A549 (cell line): ENCODE results near the gene FASTK. TPM values are rescaled to one million over a fixed set of nuclear protein-coding genes. Genes with fewer than 3 reads are reported as not detected.

Experiments
- ATAC-seq, 2 experiments: fragments of 200-7000 bp in 1 of 2; fragments of >200 bp in 1 of 2; cut with Nextera tagmentation in 1 of 2; cut with Tn5 transposase in 1 of 2; 3 replicates each; pipeline versions ENCODE4 v1.8.0 to v1.9.1; 2018 to 2020; ENCODE audit warnings: mild to moderate bottlenecking in 1 of 2, moderate library complexity in 1 of 2
- CTCF ChIA-PET: fragments of 300-600 bp; sonication (Branson Sonifier 250); formaldehyde crosslinking; extraction: SDS; loops from one replicate; lab custom pipeline; 2021; ENCODE audit warnings: antibody characterized with exemption, inconsistent platforms; lab: Yijun Ruan, JAX
- POLR2A ChIA-PET: fragments of 350-600 bp; formaldehyde crosslinking; extraction: SDS; loops from one replicate; lab custom pipeline; 2021; ENCODE audit warnings: antibody characterized with exemption, inconsistent platforms; lab: Yijun Ruan, JAX
- DNase-seq, 2 experiments: peaks; one replicate each; pipeline versions ENCODE4 v3.0.0 to v3.0.0-alpha.2; 2011 to 2016; ENCODE audit warnings: low read depth in 1 of 2, low spot score in 1 of 2
- FAIRE-seq: peaks from 2 replicates; lab custom pipeline; 2011; peaks lifted over from hg19 to GRCh38; lab: Jason Lieb, UNC
- H3K27ac ChIP-seq, 2 experiments: fragments of >200 bp; sonication (Bioruptor Twin); formaldehyde crosslinking; 3 replicates each; pipeline ENCODE4 v1.5.1; 2016 to 2017
- H3K4me1 ChIP-seq: fragments of >200 bp; sonication (Bioruptor Twin); formaldehyde crosslinking; 3 replicates; pipeline ENCODE4 v1.6.1; 2016
- H3K4me2 ChIP-seq: fragments of >200 bp; sonication (Bioruptor Twin); formaldehyde crosslinking; 3 replicates; pipeline ENCODE4 v1.6.1; 2016
- H3K4me3 ChIP-seq: fragments of >200 bp; sonication (Bioruptor Twin); formaldehyde crosslinking; 3 replicates; pipeline ENCODE4 v1.5.1; 2016
- H3K9me3 ChIP-seq: fragments of >200 bp; sonication (Bioruptor Twin); formaldehyde crosslinking; 3 replicates; pipeline ENCODE4 v1.6.1; 2016
- CBX8 ChIP-seq: fragments of 200-600 bp; sonication (generic); IDR thresholded peaks from 2 replicates; pipeline ENCODE4 v1.6.1; 2016
- EHF ChIP-seq: fragments of 250-450 bp; sonication (Bioruptor Pico); IDR thresholded peaks from 2 replicates; pipeline ENCODE4 v1.5.0; 2020; ENCODE audit warnings: mild to moderate bottlenecking
- ESRRA ChIP-seq: fragments of 150-350 bp; IDR thresholded peaks from 2 replicates; pipeline ENCODE4 v1.6.1; 2014; ENCODE audit warnings: mild to moderate bottlenecking, low read length, borderline replicate concordance
- FOSB ChIP-seq: fragments of 250-450 bp; sonication (Bioruptor Pico); IDR thresholded peaks from 2 replicates; pipeline ENCODE4 v1.5.0; 2020; ENCODE audit warnings: mild to moderate bottlenecking, moderate library complexity
- FOSL2 ChIP-seq, 2 experiments: fragments of 450-650 bp in 1 of 2; fragments of >200 bp in 1 of 2; sonication (Bioruptor Twin) in 1 of 2; formaldehyde crosslinking; IDR thresholded peaks; 2 replicates each; pipeline versions ENCODE4 v1.5.0 to v1.6.1; 2016 to 2020; ENCODE audit warnings: mild to moderate bottlenecking in 1 of 2, moderate library complexity in 1 of 2
- HDAC2 ChIP-seq: fragments of 200-600 bp; sonication (generic); IDR thresholded peaks from 2 replicates; pipeline ENCODE4 v1.6.1; 2016
- HEYL ChIP-seq: fragments of 250-450 bp; sonication (Bioruptor Pico); IDR thresholded peaks from 2 replicates; pipeline ENCODE4 v1.8.0; 2021; ENCODE audit warnings: mild to moderate bottlenecking, moderate library complexity
- HOXB13 ChIP-seq: fragments of 250-450 bp; sonication (Bioruptor Pico); IDR thresholded peaks from 2 replicates; pipeline ENCODE4 v1.5.0; 2020; ENCODE audit warnings: low read depth, mild to moderate bottlenecking, moderate library complexity
- HOXB5 ChIP-seq: fragments of 250-450 bp; sonication (Bioruptor Pico); IDR thresholded peaks from 2 replicates; pipeline ENCODE4 v1.5.0; 2020; ENCODE audit warnings: mild to moderate bottlenecking, moderate library complexity
- NFE2L2 ChIP-seq: fragments of 150-350 bp; conservative IDR thresholded peaks from 2 replicates; pipeline ENCODE4 v1.6.1; 2014; ENCODE audit warnings: low read length
- PBX3 ChIP-seq: IDR thresholded peaks from 2 replicates; pipeline ENCODE4 v1.6.1; 2012
- PHF8 ChIP-seq: fragments of 200-600 bp; sonication (generic); IDR thresholded peaks from 2 replicates; pipeline ENCODE4 v1.6.1; 2016; ENCODE audit warnings: low read depth, mild to moderate bottlenecking, antibody characterized with exemption, moderate library complexity, borderline replicate concordance
- POLR2A ChIP-seq: IDR thresholded peaks from 2 replicates; pipeline ENCODE4 v1.6.1; 2012; ENCODE audit warnings: mild to moderate bottlenecking, low read length
- RARB ChIP-seq: fragments of 250-450 bp; sonication (Bioruptor Pico); IDR thresholded peaks from 2 replicates; pipeline ENCODE4 v1.8.0; 2021; ENCODE audit warnings: mild to moderate bottlenecking, moderate library complexity
- RNF2 ChIP-seq: fragments of 200-600 bp; sonication (generic); IDR thresholded peaks from 2 replicates; pipeline ENCODE4 v1.6.1; 2016; ENCODE audit warnings: low read depth, mild to moderate bottlenecking, antibody characterized with exemption, moderate library complexity, borderline replicate concordance
- SMC3 ChIP-seq: fragments of >200 bp; sonication (Bioruptor Twin); formaldehyde crosslinking; IDR thresholded peaks from 3 replicates; pipeline ENCODE4 v1.6.1; 2018; ENCODE audit warnings: inconsistent platforms
- ZC3H11A ChIP-seq: fragments of 450-650 bp; IDR thresholded peaks from 2 replicates; pipeline ENCODE4 v1.6.1; 2014; ENCODE audit warnings: antibody characterized with exemption, mild to moderate bottlenecking
- ZNF302 ChIP-seq: fragments of 250-450 bp; sonication (Bioruptor Pico); IDR thresholded peaks from 2 replicates; pipeline ENCODE4 v1.9.0; 2021; ENCODE audit warnings: inconsistent platforms, mild to moderate bottlenecking, moderate library complexity
- WGBS: methylation state at CpG from one replicate; pipeline ENCODE4 v1.1.6; 2017; ENCODE audit errors: missing lambda C conversion rate; 5-methylcytosine and 5-hydroxymethylcytosine counted together
- polyA plus RNA-seq, 4 experiments: library from polyadenylated mRNA; depleted of rRNA in 3 of 4; stranded (reverse); fragments of >200 nt; fragmentation: RNase III in 1 of 4; extraction: RNeasy Plus Mini Kit Qiagen cat#74134 plus additional on column Dnase treatment in 1 of 4; gene quantifications; 2 replicates in 3 of 4; 3 replicates in 1 of 4; pipeline ENCODE4 v1.2.3, GENCODE V29; 2011 to 2017
- TF ChIP-seq, protein P1 (sequence below): fragments of 250-450 bp; sonication (Bioruptor Pico); IDR thresholded peaks from 2 replicates; pipeline ENCODE4 v1.5.0; 2020; ENCODE audit warnings: low read depth, mild to moderate bottlenecking, moderate library complexity
- TF ChIP-seq, protein P2 (sequence below): fragments of 450-650 bp; IDR thresholded peaks from 2 replicates; pipeline ENCODE4 v1.6.1; 2014; ENCODE audit warnings: antibody characterized with exemption
- TF ChIP-seq, protein P3 (sequence below): fragments of >200 bp; sonication (Bioruptor Twin); formaldehyde crosslinking; IDR thresholded peaks from 2 replicates; pipeline ENCODE4 v1.6.1; 2016
- TF ChIP-seq, protein P4 (sequence below): fragments of 200-600 bp; sonication (generic); IDR thresholded peaks from 2 replicates; pipeline ENCODE4 v1.6.1; 2016; ENCODE audit warnings: antibody characterized with exemption, mild to moderate bottlenecking, moderate library complexity

FASTK gene
- polyA plus RNA-seq, 2 of the 4 experiments (the other 2 are of a cell fraction) = 38.5 to 72.4 TPM

GRCh38 chr7:151126491-151127137 lies 46.0 kb upstream of the FASTK start:
- DNase-seq = no peak
- 83% methylated on average over 11 of the region's 19 CpGs for WGBS
- CTCF ChIA-PET = interaction anchor here (1.1 to 5.0 kb wide), 4 partner anchors 23 to 176 kb away, joined by 3 to 63 read pairs (median 4); partner anchors contain the start of gene GBX1
- Histone ChIP-seq H3K9me3 (no peaks in the 10 kb centered on the region), H3K4me3 (no peak overlapping the region), H3K4me2 (no peak overlapping the region), H3K4me1 (no peaks in the 10 kb centered on the region), H3K27ac (no peak overlapping the region)
- TF ChIP-seq PHF8 = no peak
- POLR2A ChIA-PET = no interaction called here
- FAIRE-seq = no peak
- ATAC-seq = no peak

DNA sequence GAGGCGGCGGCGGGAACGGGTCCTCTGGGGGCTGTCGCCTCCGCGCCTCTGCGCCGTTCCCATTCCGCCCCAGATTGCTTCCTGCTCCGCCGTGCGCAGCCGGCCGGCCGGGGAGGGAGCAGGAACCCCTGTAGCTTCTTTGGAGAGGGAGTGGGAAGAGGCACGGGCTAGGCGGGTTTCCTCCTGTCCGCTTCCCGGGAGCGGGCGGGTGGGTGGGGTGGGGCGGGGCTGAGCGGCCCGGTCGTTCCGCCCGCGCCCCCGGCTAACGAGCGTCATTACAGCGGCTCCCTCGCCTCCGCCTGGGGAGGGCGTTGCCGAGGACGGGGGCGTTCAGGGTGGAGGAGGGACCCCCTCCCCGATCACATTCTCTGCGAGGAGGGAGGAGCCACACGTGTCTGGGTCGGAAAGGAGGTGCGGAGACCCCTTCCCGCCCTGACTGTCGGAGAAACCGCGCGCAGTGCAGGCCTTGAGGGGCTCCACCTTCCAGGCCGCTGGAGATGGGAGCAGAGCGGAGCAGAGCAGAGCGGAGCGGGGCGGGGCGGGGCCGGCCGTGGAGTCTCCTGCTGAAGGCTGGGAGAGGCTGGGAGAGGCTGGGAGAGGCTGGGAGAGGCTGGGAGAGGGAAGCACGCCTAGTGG lies 45.4 kb upstream of the FASTK start:
- Histone ChIP-seq H3K4me1 (no peaks in the 10 kb centered on the region), H3K4me2 (no peak overlapping the region), H3K27ac (no peak overlapping the region), H3K9me3 (no peaks in the 10 kb centered on the region), H3K4me3 (no peak overlapping the region)
- 95% methylated on average over 58 of the region's 58 CpGs for WGBS
- ChIA-PET POLR2A (no interaction called here), CTCF (interaction anchor here (0.7 to 5.0 kb wide), 8 partner anchors 12 to 178 kb away, joined by 3 to 63 read pairs (median 3); partner anchors contain the start of gene GBX1)
- no peak for ATAC-seq
- no peak for DNase-seq
- FAIRE-seq = no peak
- TF ChIP-seq ESRRA (no peak), PBX3 (no peak), FOSB (CRISPR knock-in tag) (no peak), ZNF302 (CRISPR knock-in tag) (no peak), POLR2A (no peak), NFE2L2 (no peak)
- TF ChIP-seq, protein P1, sequence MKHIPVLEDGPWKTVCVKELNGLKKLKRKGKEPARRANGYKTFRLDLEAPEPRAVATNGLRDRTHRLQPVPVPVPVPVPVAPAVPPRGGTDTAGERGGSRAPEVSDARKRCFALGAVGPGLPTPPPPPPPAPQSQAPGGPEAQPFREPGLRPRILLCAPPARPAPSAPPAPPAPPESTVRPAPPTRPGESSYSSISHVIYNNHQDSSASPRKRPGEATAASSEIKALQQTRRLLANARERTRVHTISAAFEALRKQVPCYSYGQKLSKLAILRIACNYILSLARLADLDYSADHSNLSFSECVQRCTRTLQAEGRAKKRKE (CRISPR knock-in tag) = no peak

DNA sequence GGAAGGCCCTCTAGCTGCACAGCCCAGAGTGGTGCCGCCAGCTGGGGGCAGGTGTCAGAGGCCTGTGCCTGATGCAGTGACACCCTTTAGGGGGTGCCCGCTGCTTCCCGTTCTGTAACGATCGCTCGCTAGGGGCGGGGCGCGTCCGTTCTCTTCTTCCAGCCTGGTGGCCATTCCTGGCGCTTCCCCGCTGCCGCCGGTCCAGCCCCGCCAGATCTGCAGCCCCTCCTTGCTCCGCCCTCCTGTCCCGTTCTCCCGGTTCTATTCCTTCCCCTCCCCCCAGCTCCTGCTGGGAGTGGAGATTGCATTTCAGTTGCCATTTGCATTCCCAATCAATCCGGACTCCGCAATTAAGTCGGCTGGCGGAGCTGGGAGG lies 44.8 kb upstream of the FASTK start:
- ATAC-seq = no peak
- 96% methylated on average over 22 of the region's 22 CpGs for WGBS
- no peak overlapping the region for H3K4me2 ChIP-seq
- no peak for DNase-seq
- H3K9me3 ChIP-seq = no peaks in the 10 kb centered on the region
- CTCF ChIA-PET = interaction anchor here (0.7 to 5.0 kb wide), 9 partner anchors 12 to 178 kb away, joined by 3 to 63 read pairs (median 3); partner anchors contain the start of gene GBX1
- POLR2A ChIA-PET = no interaction called here
- no peak overlapping the region for H3K4me3 ChIP-seq
- no peak for FAIRE-seq
- no peaks in the 10 kb centered on the region for H3K4me1 ChIP-seq
- TF ChIP-seq HOXB5 (CRISPR knock-in tag) = no peak
- TF ChIP-seq, protein P2, sequence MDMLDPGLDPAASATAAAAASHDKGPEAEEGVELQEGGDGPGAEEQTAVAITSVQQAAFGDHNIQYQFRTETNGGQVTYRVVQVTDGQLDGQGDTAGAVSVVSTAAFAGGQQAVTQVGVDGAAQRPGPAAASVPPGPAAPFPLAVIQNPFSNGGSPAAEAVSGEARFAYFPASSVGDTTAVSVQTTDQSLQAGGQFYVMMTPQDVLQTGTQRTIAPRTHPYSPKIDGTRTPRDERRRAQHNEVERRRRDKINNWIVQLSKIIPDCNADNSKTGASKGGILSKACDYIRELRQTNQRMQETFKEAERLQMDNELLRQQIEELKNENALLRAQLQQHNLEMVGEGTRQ = no peak
- no peak for TF ChIP-seq RNF2
- TF ChIP-seq CBX8 = no peak
- no peak for TF ChIP-seq FOSL2 (IDR thresholded peaks at IDR 0.05)
- no peak for TF ChIP-seq FOSL2 (CRISPR knock-in tag; IDR thresholded peaks at IDR 0.05)
- no peak for TF ChIP-seq EHF
- no peak for TF ChIP-seq POLR2A
- TF ChIP-seq RARB (CRISPR knock-in tag) = no peak
- no peak for TF ChIP-seq ZC3H11A
- TF ChIP-seq, protein P3, sequence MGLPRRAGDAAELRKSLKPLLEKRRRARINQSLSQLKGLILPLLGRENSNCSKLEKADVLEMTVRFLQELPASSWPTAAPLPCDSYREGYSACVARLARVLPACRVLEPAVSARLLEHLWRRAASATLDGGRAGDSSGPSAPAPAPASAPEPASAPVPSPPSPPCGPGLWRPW = no peak
- TF ChIP-seq HEYL (CRISPR knock-in tag) = no peak
- no peak for TF ChIP-seq HOXB13 (CRISPR knock-in tag)
- no peak for TF ChIP-seq SMC3
- TF ChIP-seq, protein P4, sequence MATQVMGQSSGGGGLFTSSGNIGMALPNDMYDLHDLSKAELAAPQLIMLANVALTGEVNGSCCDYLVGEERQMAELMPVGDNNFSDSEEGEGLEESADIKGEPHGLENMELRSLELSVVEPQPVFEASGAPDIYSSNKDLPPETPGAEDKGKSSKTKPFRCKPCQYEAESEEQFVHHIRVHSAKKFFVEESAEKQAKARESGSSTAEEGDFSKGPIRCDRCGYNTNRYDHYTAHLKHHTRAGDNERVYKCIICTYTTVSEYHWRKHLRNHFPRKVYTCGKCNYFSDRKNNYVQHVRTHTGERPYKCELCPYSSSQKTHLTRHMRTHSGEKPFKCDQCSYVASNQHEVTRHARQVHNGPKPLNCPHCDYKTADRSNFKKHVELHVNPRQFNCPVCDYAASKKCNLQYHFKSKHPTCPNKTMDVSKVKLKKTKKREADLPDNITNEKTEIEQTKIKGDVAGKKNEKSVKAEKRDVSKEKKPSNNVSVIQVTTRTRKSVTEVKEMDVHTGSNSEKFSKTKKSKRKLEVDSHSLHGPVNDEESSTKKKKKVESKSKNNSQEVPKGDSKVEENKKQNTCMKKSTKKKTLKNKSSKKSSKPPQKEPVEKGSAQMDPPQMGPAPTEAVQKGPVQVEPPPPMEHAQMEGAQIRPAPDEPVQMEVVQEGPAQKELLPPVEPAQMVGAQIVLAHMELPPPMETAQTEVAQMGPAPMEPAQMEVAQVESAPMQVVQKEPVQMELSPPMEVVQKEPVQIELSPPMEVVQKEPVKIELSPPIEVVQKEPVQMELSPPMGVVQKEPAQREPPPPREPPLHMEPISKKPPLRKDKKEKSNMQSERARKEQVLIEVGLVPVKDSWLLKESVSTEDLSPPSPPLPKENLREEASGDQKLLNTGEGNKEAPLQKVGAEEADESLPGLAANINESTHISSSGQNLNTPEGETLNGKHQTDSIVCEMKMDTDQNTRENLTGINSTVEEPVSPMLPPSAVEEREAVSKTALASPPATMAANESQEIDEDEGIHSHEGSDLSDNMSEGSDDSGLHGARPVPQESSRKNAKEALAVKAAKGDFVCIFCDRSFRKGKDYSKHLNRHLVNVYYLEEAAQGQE = no peak
- no peak for TF ChIP-seq HDAC2
- H3K27ac ChIP-seq = no peak overlapping the region
